ENCODE measurements around the gene KRTAP1-4. TPM values are rescaled to one million over a fixed set of nuclear protein-coding genes. Genes with fewer than 3 reads are reported as not detected.
"Not testable (repeated sequence)": the region's sequence is repeated elsewhere in the genome, so short reads cannot be mapped to it uniquely, and the experiment has no call there.

KRTAP1-4 gene
- polyA plus RNA-seq, 3 donors: not detected

DNA sequence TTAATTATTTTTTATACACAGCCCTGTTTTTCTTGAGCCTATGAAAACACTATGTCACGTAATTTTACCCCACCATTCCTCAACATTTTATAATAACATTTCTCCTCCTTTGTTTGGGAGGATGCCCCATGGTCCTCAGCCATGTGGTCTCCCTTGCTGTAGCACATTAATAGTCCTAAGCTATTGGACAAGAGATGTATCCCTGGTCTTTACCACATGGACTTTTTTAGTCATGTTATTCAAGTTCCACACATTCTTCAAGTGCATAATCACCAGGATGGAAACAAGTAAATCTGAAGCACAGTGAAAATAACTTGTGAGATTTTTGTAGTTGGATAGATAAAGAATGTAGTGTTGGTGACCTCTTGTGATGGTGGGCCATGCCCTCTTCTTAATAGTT is 32.0 kb upstream of the KRTAP1-4 start:
- 100% methylated on average over 1 of the region's 1 CpG for WGBS (ENCODE audit: insufficient coverage)
- H3K4me2 ChIP-seq (replicated peaks; ENCODE audit: extremely low read depth, low read length, poor library complexity, severe bottlenecking): no peak overlapping the region

DNA sequence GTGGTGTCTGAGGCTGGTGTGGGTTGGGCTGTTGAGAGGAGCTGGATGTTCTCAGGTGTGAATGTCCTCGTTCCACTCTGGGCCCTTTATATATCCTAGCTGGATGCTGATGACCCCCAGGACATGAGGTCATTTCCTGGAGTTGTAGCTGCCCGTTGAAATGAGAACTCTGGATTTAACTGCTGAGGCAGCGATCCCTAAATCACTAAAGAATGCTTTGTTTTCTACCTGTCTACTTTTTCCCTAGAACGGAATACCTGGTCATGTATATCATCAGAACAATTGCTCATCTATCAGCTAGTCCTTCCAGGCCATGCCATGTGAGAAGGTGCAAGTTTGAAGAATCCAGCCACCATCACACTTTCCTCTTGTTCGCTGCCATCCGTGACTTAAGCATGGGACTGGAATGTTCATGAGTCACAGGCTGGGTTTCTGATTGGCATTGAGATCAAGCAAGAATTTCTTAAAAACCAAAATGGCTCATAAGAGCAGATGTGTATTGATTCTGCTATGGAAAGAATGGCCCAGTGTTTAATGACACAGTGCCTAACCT is 30.1 kb upstream of the KRTAP1-4 start, which contains the start of gene KRTAP2-3:
Gene KRTAP2-3, minus strand, starts transcription at position 63 of the 553 bp plus-strand sequence. CDS start 64 bp downstream, outside the sequence.
- no peak for DNase-seq
- TF ChIP-seq, protein P1, sequence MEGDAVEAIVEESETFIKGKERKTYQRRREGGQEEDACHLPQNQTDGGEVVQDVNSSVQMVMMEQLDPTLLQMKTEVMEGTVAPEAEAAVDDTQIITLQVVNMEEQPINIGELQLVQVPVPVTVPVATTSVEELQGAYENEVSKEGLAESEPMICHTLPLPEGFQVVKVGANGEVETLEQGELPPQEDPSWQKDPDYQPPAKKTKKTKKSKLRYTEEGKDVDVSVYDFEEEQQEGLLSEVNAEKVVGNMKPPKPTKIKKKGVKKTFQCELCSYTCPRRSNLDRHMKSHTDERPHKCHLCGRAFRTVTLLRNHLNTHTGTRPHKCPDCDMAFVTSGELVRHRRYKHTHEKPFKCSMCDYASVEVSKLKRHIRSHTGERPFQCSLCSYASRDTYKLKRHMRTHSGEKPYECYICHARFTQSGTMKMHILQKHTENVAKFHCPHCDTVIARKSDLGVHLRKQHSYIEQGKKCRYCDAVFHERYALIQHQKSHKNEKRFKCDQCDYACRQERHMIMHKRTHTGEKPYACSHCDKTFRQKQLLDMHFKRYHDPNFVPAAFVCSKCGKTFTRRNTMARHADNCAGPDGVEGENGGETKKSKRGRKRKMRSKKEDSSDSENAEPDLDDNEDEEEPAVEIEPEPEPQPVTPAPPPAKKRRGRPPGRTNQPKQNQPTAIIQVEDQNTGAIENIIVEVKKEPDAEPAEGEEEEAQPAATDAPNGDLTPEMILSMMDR (IDR thresholded peaks at IDR 0.05): no peak
- Histone ChIP-seq H3K4me1 (ENCODE audit: control insufficient read depth in 1 of 2, insufficient read depth in 2 of 2, low read length in 2 of 2) (no peaks in the 10 kb centered on the region), H3K9me3 (replicated peaks in 1 of 2; ENCODE audit: control insufficient read depth in 1 of 2, insufficient read depth in 1 of 2, low read length in 2 of 2) (no peaks in the 10 kb centered on the region), H3K27me3 (ENCODE audit: control insufficient read depth in 2 of 2, insufficient read depth in 2 of 2, low read length in 2 of 2) (peaks cover 19 to 28% of the 10 kb centered on the region in 2 donors), H3K4me2 (replicated peaks; ENCODE audit: extremely low read depth, low read length, poor library complexity, severe bottlenecking) (no peak within 1 kb of the TSS), H2AFZ (ENCODE audit: insufficient read depth, low read depth, low read length, poor library complexity, severe bottlenecking) (no peak within 1 kb of the TSS), H3K36me3 (replicated peaks in 1 of 2; ENCODE audit: control insufficient read depth in 1 of 2, insufficient read depth in 2 of 2, low read length in 2 of 2) (no peaks in the 10 kb centered on the region), H4K20me1 (ENCODE audit: insufficient read depth, low read length) (no peaks in the 10 kb centered on the region), H3K9ac (ENCODE audit: insufficient read depth, low read length, poor library complexity, severe bottlenecking) (no peak within 1 kb of the TSS), H3K27ac (ENCODE audit: low read depth in 1 of 2, low read length in 2 of 2) (no peak within 1 kb of the TSS), H3K79me2 (ENCODE audit: insufficient read depth, low read length) (no peaks in the 10 kb centered on the region), H3K4me3 (replicated peaks in 1 of 3; ENCODE audit: low read depth in 2 of 3, low read length in 3 of 3) (no peak within 1 kb of the TSS)
- Mint-ChIP-seq H3K9me3 (peaks cover 0 to 9% (median 2%) of the 10 kb centered on the region in 7 donors), H3K27me3 (ENCODE audit: low read depth in 3 of 3) (peaks cover 13 to 33% (median 20%) of the 10 kb centered on the region in 3 donors), H3K36me3 (peaks cover 0 to 2% of the 10 kb centered on the region in 2 donors), H3K27ac (peak within 1 kb of the TSS in 1 of 7 donors; percentile 64), H3K4me3 (peak within 1 kb of the TSS in 1 of 2 donors; percentile 32), H3K4me1 (no peaks in the 10 kb centered on the region)
- intact Hi-C loops (cut with micrococcal nuclease): no loop called here
- WGBS (ENCODE audit: insufficient coverage): 100% methylated on average over 2 of the region's 6 CpGs

More for the DNA sequence above, 32.0 kb upstream of the KRTAP1-4 start:
- Histone ChIP-seq H3K79me2 (ENCODE audit: insufficient read depth, low read length) (no peaks in the 10 kb centered on the region), H3K9ac (ENCODE audit: insufficient read depth, low read length, poor library complexity, severe bottlenecking) (no peak overlapping the region), H3K9me3 (replicated peaks in 1 of 2; ENCODE audit: control insufficient read depth in 1 of 2, insufficient read depth in 1 of 2, low read length in 2 of 2) (no peaks in the 10 kb centered on the region), H3K27me3 (ENCODE audit: control insufficient read depth in 2 of 2, insufficient read depth in 2 of 2, low read length in 2 of 2) (peaks cover 19 to 28% of the 10 kb centered on the region in 2 donors), H3K36me3 (replicated peaks in 1 of 2; ENCODE audit: control insufficient read depth in 1 of 2, insufficient read depth in 2 of 2, low read length in 2 of 2) (no peaks in the 10 kb centered on the region), H3K4me1 (ENCODE audit: control insufficient read depth in 1 of 2, insufficient read depth in 2 of 2, low read length in 2 of 2) (no peaks in the 10 kb centered on the region), H4K20me1 (ENCODE audit: insufficient read depth, low read length) (no peaks in the 10 kb centered on the region), H3K27ac (ENCODE audit: low read depth in 1 of 2, low read length in 2 of 2) (no peak overlapping the region), H2AFZ (ENCODE audit: insufficient read depth, low read depth, low read length, poor library complexity, severe bottlenecking) (no peak overlapping the region), H3K4me3 (replicated peaks in 1 of 3; ENCODE audit: low read depth in 2 of 3, low read length in 3 of 3) (no peak overlapping the region)
- Mint-ChIP-seq H3K36me3 (peaks cover 0 to 2% of the 10 kb centered on the region in 2 donors), H3K4me3 (no peak overlapping the region), H3K9me3 (peaks cover 0 to 9% (median 2%) of the 10 kb centered on the region in 7 donors), H3K27me3 (ENCODE audit: low read depth in 3 of 3) (peaks cover 13 to 30% (median 20%) of the 10 kb centered on the region in 3 donors), H3K4me1 (no peaks in the 10 kb centered on the region), H3K27ac (no peak overlapping the region)
- no peak for DNase-seq
- intact Hi-C loops (cut with micrococcal nuclease): no loop called here
- TF ChIP-seq, protein P1 (IDR thresholded peaks at IDR 0.05): no peak

DNA sequence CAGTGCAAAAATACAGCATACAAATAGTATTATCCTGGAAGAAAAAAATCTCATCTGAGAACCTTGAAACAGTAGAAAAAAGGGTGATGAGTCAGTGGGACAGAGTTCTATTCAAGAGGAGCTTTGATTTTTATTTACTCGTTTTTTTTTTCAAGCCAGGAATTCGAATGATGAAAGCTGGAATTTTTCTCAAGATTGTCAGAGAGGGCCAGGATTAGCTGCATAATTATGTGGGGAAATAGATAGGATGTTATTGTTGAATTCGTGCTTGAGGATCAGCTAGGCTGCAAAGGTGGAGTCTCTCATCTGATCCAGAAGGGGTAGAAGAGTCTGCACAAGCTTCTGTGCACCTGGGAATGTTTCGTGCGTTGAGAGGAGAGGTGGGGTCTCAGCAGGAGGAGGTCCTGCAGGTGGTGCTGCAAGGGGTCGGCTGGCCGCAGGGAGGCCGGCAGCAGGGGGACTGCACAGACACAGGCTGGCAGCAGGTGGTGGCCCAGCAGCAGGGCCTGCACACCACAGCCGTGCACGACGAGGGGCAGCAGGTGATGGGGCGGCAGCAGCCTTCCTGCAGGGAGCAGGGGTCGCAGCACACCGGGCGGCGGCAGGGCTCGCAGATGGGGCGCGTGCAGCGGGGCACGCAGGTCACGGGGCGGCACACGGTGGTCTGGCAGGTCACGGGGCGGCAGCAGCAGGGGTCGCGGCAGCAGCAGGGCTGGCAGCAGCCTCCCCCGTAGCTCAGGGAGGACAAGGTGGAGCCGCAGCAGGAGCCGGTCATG is 29.5 kb upstream of the KRTAP1-4 start:
- H3K27ac ChIP-seq (ENCODE audit: low read depth in 1 of 2, low read length in 2 of 2); DNase-seq; H3K4me1 ChIP-seq (ENCODE audit: control insufficient read depth in 1 of 2, insufficient read depth in 2 of 2, low read length in 2 of 2); H3K9me3 Mint-ChIP-seq; H3K4me2 ChIP-seq (replicated peaks; ENCODE audit: extremely low read depth, low read length, poor library complexity, severe bottlenecking); H3K4me1 Mint-ChIP-seq; H3K9ac ChIP-seq (ENCODE audit: insufficient read depth, low read length, poor library complexity, severe bottlenecking); H3K79me2 ChIP-seq (ENCODE audit: insufficient read depth, low read length); H3K36me3 Mint-ChIP-seq; H3K36me3 ChIP-seq (replicated peaks in 1 of 2; ENCODE audit: control insufficient read depth in 1 of 2, insufficient read depth in 2 of 2, low read length in 2 of 2); H2AFZ ChIP-seq (ENCODE audit: insufficient read depth, low read depth, low read length, poor library complexity, severe bottlenecking); H3K9me3 ChIP-seq (replicated peaks in 1 of 2; ENCODE audit: control insufficient read depth in 1 of 2, insufficient read depth in 1 of 2, low read length in 2 of 2); intact Hi-C loops (cut with micrococcal nuclease); H3K4me3 ChIP-seq (replicated peaks in 1 of 3; ENCODE audit: low read depth in 2 of 3, low read length in 3 of 3); H4K20me1 ChIP-seq (ENCODE audit: insufficient read depth, low read length): not testable (repeated sequence)
- Mint-ChIP-seq H3K27ac (peak overlapping the region in 1 of 7 donors; percentile 64), H3K27me3 (ENCODE audit: low read depth in 3 of 3) (peaks cover 13 to 33% (median 20%) of the 10 kb centered on the region in 3 donors), H3K4me3 (peak overlapping the region in 1 of 2 donors; percentile 15)
- WGBS (ENCODE audit: insufficient coverage): 76% methylated on average over 5 of the region's 31 CpGs
- peaks cover 19 to 28% of the 10 kb centered on the region in 2 donors for H3K27me3 ChIP-seq (ENCODE audit: control insufficient read depth in 2 of 2, insufficient read depth in 2 of 2, low read length in 2 of 2)
